Measurements from ENCODE around the gene CRIP2. TPM values are rescaled to one million over a fixed set of nuclear protein-coding genes. Genes with fewer than 3 reads are reported as not detected.

The CRIP2 gene, protein sequence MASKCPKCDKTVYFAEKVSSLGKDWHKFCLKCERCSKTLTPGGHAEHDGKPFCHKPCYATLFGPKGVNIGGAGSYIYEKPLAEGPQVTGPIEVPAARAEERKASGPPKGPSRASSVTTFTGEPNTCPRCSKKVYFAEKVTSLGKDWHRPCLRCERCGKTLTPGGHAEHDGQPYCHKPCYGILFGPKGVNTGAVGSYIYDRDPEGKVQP
- 43.2 TPM for total RNA-seq

DNA sequence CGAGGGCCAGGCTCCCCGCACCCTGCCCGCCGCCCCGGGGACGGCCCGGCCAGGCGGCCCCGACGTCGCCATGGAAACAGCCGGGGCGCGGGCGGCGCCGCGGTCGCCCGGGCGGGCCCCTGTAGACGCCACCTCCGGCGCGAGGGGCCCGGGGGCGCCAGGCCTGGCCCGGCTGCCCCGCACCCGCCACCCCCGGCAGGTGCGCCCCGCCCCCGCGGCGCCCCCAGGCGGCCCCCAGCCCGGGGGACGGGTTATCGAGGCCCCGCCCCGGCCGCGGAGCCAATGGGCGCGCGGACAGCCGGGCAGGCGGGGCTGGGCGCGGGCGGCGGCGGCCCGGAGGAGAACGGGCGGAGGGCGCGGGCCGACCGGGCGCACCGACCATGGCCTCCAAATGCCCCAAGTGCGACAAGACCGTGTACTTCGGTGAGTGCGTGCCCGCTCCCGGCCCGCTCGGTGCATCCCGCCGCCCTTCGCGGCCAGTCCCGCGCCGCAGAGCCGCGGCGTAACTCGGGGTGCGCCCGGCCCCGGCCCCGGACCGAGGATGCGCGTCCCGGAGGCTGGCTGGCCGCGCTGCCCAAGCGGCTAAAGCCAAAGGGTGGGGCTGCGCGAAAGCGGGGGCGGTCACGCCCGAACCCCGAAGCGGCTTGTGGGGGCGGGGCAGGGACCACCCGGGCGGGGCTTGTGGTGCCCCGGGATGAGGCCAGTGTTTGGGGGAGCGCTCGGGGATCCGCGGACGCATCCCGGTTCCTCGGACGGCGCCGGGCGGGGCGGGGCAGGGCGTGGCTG is at the start of gene CRIP2:
CRIP2 (plus strand) TSS at position 339 of the 786 bp plus-strand sequence; CDS start at position 381, 42 bp downstream.
- no peak for DNase-seq

DNA sequence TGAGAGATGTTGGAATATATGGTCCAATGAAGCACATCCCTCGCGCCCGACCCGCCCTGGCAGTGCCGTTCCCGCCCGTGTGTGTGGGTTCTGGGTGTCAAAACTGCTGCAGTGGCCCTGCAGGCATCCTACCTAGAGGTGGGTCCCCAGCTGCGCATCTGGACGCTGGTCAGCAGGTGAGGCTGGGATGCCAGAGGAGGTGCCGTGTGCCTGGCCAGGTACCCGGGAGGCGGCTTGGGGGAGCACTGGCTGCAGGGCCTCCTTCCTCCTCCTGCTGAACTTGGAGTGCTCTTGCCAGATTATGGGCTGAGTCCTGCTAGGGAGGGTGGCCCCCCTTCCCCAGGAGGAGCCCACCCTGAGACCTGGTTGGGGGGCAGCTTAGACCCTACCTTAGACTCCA is 49.8 kb upstream of the CRIP2 start:
- no peak for DNase-seq

DNA sequence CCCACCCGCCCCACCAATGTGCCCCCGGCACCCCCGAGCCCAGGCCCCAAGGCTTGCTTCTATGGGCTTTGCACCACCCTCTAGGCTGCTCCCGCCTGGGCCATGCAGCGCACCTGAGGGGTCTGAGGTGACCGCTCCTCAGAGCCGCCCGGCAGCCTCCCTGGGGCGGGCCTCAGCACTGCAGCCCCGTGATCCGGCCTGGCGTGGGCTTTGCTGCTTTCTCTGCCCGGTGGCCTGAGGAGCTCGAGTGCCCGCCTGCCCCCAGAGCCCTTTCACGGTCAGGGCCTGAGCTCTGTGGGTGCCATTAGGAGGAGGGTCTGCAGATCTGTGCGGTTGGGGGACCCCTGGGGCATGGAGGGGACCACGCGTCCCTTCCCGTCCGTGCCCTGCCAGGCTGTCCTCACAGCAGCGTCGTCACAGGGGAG is 48.8 kb upstream of the CRIP2 start:
- no peak for DNase-seq

DNA sequence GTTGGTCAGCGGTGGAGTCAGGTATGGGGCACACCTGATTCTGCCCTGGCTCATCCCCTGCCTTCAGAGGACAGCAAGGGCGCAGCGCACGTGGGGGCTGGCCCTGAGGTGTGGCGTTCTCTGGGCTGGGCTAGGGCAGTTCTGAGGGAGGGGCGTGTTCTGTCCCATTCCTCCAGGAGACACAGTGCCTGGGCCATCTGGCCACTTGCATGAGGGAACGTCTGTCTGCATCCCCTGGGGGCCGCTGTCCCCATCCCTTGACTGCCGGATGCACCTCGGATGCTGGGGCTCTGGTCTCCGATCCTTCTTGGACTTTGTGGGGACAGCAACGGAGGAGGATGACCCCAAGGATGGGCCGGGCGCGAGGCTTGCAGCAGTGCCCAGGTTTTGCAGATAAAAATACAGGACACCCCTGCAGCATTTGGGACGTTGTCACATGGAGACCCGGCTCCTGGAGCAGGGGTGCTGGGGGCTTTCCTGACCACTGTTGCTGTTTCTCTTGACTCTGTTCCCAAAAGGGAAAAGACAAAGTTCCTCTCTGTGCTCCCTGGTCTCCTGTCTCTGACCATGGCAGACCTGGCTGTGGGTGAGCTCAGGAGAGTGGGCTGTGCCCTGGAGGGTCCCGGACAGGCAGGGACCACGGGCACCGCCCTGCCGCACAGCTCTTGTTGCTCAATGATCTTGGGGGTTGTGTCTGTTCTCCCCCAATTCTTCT is 48.0 kb upstream of the CRIP2 start:
- DNase-seq = no peak

DNA sequence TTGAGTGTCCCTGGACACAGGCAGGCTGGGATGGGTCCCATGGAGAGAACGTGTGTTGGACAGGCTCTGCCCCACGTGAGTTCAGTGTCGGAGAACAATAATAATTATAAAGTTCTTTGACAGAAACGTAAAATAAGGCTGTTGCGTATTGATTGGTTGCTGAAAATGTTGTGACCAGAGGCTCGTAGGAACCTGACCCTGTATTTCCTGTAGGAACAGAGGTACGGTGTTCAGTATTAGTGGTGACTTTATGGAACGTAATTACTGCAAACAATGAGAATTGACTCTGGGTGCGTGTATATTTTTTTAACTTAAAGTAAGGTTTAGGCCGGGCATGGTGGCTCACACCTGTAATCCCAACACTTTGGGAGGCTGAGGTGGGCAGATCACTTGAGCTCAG is 47.2 kb upstream of the CRIP2 start:
- no peak for DNase-seq

DNA sequence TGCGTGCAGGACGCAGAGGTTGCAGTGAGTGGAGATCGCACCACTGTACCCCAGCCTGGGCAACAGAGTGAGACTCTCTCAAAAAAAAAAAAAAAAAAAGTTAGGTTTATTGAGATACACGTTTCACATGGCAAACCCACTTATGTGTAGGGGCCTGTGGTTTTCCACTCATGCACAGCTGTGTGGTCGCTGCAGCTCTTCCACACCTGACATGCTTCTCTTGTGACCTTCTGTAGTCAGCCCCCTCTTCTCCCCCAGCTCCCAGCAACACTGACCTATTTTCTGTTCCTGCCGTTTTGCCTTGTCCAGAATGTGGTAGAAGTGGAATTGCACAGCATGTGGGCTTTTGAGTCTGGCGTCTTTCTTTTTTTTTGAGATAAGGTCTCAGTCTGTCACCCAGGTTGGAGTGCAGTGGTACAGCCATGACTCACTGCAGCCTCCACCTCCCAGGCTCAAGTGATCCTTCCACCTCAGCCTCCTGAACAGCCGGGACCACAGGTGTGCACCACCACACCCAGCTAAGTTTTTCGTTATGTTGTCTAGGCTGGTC is 46.6 kb upstream of the CRIP2 start:
- no peak for DNase-seq

DNA sequence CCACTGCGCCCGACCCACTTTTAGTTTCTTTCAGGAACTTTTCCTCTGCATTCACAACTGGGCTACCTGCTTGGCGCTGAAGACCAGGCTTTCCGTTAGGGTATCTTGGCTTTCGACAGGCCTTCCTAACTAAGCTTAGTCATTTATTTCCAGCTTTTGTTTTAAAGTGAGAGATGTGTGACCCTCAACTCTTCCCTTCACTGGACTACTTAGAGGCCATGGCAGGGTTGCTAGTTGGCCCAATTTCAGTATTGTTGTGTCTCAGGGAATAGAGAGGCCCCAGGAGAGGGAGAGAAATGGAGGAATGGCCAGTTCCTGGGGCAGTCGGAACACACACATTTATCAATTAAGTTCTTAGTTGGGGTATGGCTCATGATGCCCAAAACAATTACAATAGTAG is 44.6 kb upstream of the CRIP2 start:
- no peak for DNase-seq

DNA sequence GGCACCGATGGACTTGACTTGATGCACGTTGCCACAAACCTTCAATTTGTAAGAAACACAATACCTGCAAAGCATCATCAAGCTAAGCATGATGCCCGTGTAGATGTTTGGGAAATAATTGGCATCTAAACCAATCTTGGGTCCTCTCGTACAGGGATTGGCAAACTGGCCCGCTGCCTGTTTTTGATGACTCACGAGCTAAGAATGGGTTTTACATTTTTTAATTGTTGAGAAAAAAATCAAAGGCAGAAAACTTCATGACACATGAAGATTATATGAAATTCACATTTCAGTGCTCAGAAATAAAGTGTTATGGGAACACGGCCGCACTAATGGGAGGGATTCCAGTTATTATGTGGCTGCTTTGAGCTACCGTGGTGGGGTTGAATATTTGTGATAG is 44.1 kb upstream of the CRIP2 start:
- DNase-seq = no peak

DNA sequence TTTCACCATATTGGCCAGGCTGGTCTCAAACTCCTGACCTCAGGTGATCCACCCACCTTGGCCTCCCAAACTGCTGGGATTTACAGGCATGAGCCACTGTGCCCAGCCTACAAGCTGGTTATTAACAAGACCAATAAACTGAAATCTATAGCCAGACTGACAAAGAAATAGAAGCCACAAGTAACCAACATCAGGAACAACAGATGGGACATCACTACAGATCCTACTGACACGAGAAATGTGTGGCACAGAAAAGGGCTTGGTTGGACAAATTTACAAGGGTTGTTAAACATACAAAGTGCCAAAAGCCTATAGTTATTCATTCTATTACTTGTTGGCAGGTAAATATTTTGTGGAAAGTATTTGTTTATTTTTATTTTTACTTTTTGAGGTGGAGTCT is 43.4 kb upstream of the CRIP2 start:
- no peak for DNase-seq

DNA sequence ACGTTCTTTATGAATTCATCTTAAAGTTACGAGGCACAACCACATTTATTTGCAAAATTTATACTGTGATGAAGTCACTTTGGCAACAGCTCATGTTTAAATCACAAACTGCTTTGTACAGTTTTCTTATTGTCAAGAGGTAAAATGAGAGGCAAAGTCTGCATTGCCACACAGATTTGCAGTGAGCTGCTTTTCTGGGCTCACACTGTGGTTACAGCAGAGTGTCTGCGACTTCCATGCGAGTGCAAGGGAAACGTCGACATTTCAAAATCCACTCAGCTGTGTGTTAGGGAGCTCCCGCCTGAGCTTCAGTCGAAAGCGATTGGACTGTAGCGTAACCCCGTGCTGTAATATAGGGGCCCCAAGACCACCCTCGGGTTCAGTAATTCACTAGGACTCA is 42.0 kb upstream of the CRIP2 start:
- DNase-seq = peak; percentile 66

DNA sequence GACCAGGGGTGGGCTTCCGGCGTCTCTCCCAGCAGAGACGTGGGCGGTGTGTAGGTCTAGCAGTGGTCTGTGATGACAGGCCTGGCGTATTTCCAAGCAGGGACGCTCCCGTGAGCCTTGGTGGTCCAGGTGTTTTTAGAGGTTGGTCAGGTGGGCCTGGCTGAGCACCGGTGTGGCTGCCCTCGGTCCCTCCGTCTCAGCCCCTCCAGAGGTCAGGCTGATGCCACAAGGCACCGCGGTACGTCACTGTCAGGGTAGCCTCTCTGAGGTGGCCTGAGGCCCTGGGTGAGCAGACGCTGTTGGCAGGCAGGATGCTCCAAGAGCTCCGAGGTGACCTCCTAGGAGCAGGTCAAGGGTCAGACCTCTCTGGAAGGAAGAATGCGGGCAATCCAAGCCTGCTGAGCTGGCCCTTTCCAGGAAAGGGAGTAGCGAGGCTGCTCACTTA is 41.4 kb upstream of the CRIP2 start:
- no peak for DNase-seq

DNA sequence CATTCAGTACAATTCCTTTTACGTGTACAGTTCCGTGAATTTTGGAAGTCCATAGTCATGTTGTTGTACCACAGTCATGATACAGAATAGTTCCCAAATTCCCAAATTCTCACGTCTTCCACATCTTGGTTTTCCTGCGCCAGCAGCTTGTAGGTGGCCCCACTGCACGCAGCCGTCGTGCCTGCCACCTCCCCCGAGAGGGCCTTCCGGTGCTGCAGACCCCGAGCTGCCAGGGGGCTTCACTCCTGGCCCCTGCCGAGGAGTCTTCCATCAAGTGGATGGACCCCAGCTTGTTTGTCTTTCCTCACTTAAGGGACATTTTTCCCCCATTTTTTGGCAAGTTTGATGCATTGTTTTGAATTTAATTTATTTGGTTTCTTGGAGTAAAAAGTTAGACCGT is 38.2 kb upstream of the CRIP2 start:
- DNase-seq = no peak

DNA sequence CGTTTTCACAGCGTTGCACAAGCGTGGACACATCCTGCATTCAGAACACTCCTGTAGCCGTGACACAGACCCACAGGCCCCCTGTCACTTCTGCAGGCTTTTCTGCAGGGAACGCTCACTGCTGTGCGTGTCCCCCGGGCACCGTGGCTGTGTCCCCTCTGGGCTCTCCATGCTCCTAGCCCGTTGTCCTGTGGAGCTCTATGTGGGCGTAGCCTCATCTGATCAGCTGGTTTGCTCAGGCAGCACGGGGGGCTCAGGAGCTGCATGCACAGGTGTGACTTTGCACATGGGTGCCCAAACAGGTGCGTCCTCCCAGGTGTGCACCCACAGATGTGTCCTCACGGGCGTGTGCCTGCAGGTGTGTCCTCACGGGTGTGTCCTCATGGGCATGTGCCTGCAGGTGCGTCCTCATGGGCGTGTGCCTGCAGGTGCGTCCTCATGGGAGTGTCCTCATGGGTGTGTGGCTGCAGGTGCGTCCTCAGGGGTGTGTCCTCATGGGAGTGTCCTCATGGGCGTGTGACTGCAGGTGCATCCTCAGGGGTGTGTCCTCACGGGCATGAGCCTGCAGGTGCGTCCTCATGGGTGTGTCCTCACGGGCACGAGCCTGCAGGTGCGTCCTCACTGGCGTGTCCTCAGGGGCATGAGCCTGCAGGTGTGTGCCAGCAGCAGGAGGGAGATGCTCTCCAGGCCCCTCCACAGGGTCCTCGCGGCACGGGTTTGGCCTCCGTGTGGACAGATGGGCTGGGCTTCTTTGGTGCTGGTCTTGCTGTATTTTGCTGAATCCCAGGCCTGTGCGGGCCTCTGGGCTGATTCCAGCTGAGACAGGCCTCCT is 37.5 kb upstream of the CRIP2 start:
- no peak for DNase-seq

DNA sequence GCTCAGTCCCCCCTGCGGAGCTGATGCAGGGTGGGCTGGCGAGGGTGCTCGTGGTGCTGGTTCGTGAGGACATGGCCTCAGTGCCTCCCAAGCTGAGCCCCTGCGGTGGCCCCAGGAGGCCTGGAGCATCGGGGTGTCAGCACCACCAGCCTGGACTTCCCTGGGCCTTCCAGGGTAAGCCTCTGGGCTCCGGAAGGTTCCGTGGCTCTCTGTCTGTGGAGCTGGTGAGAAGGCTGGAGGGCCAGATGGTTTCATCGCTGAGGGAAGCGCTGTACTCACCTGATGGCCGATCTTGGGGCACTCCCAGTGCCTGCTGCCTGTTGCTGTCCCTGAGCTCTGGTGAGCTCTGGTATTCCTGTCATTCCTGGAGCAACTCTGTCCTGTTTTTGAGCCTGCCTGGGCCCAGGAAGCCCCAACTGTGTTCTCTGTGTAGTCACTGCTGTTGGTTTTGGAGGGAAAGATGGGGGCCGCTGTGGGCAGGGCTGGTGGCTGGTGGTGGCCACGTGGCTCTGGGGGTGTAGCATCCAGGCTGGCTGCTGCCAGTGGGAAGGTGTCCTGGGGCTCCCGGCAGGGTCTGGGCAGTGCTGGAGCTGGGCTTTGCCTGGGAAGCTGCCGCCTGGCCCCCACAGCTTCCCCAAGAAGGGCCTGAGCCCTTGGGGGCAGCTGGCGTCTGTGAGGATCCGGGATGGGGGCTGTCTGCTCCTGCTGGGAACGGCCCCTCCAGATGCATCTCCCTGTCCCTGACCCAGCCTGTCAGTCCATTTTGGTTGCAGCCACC is 36.7 kb upstream of the CRIP2 start:
- no peak for DNase-seq

DNA sequence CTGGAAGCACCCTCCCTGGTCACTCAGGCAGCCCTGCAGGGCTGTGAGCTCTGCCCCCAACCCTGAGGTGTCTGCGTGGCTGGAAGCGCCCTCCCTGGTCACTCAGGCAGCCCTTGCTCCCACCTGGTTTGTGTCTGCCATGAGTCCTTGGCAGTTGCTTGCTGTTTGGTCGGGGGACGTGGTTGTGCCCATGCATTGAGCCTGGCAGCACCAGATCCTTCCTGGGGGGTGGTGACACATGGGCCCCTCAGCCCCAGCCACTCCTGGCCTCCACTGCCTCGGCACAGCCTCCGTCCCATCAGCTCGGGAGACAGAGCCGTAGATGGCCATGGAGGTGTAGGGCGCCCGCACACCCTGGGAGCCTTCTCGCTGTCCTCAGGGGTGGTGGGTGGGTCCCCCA is 35.4 kb upstream of the CRIP2 start:
- DNase-seq = no peak

DNA sequence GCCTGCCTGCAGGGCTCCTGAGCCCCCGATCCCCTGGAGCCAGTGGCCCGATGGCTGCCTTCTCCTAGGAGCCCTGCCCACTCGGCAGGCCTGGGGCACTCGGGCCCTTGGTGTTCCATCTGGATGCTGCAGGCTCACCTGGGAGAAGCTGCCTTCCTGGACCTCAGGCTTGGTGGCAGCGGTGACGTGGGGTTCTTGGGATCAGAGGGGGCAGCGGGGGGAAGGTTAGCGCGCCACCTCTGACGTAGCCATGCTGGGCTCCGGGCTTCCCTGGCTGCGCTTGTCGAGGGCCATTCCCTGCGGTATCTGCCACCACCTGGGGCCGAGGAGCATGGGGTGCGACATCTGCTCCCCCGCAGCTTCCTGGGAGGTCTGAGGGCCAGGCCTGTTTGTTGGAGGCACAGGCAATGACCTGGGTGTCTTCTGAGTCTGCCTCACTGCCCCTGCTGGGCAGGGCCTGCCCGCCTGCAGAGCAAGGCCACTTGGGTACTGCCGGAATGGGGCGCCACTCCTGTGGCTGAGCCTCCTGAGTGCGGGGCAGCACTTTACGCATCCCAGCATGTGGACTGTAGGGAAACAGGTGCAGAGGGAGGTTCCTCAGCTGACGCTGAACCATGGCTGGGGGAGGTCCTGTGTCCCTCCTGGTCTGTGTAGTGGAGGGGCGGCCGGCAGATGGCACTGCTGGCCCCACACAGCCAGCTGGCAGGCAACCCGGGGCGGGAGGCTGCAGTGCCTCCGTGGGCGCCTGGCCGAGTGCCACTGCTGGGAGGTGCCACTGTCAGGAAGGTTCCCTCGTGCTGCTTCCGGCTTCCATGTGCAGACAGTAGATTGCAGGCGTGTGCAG is 34.7 kb upstream of the CRIP2 start:
- DNase-seq = no peak

DNA sequence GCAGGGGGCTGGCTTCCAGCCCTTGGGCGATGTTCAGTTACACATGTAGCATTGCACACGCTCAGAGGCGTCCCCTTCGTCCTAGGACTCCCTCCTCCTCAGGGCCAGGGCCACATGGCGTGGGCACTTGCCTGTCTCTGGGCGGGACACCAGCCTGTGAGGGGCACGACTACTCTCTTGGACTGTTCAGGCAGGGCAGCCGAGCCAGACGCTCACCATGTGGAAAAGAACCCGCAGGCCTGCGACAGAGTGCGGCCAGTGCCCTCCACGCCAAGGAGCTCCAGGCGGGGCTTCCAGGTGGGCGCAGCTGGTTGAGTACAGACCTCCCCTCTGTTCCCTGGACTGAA is 34.1 kb upstream of the CRIP2 start:
- DNase-seq = no peak

DNA sequence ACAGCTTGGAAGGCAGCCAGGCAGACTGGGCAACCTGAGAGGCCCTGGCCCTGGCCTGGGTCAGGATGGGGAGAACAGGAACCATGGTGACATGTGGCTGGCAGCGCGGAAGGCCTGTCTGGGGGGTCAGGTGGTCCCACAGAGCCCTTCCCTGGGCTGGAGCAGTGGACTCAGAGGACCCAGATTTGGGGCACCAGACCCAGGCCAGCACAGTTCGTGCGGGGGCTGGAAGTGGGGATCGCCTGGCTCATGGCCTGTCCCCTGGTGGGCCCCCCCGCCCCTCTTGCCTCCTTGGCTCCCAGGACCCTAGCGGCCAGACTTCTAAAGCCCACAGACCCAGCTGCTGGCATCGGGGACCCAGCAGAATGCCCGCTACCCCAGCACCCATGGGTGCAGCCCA is 33.6 kb upstream of the CRIP2 start:
- DNase-seq = no peak

DNA sequence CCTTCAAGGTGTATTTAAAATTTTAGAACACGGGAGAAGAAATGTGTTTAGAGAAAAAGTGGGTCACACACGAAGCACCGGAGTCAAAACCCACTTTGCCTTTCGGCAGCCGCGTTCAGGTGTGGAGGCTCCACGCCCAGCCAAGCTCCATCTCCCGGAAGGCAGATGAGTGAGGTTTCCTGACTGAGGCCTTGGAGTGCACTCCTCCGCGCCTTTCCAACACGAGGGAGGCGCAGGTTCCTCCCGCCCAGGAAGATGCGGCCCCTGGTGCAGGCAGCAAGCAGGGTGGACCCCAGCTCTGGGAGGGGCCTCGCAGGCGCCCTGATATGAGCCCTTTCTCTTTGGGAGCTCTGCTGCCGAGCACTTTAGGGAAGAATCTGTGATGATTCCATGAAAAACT is 32.5 kb upstream of the CRIP2 start:
- DNase-seq = no peak

DNA sequence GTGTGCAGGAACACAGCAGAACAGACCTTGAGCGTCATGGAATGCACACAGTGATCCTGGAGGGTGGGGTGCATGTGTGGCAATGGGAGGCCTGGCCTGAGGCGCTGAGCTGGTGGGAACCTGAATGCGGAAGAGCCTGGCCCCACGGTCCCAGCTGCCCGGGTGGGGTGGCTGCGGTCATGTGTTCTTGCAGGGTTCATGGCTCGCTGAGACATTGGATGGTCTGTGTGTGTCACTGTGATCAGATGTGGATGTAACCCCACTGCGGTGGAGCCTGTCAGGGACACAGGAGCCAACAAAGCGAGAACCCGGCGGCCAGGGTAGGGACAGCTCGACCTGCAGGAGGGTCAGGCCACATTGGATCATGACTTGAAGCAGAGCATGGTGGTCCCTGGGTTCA is 31.8 kb upstream of the CRIP2 start:
- no peak for DNase-seq

DNA sequence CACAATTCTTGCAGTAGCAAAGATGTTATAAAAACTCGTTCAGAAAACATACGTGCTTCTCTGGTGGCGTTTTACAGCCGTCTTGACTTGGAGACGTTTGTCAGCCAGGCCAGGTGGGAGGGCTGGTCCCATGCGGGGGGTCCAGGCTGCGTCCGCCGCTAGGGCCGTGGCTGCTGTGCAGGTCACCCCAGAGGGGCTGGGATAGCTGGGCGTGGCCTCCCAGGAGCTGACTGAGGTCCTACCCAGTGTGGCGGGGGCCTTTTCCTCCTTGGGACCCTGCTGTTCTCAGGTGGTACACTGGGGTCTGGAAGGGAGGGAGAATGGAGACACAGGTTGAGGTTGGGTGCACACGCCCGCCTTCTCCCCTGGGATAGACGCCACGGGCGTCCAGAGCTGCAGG is 29.8 kb upstream of the CRIP2 start:
- DNase-seq = no peak
